Measurements from ENCODE around the gene ZNF598.

GRCh38 chr16:1990351-1991134, 19.1 kb downstream of the ZNF598 start:
- no peak for TF ChIP-seq CTCF (IDR thresholded peaks at IDR 0.05; ENCODE audit: borderline replicate concordance, extremely low read depth, low read length, poor library complexity, severe bottlenecking)
- no peak for TF ChIP-seq EZH2 (IDR thresholded peaks at IDR 0.05; ENCODE audit: borderline replicate concordance, low read depth, low read length, severe bottlenecking)

All from DND-41 (cell line).